Stimulated activated CD4-positive, alpha-beta T cell treated with anti-CD3 and anti-CD28 coated beads, Interleukin-1b, Interleukin-23, amount 100 ng/mL, for 24 hours (primary cell): ENCODE measurements around the gene RAB3IL1.

Experiments used
- DNase-seq, 4 experiments: peaks; one replicate each; pipeline ENCODE4 v3.0.0-alpha.2; 2020; ENCODE audit warnings: low read depth in 4 of 4, low spot score in 1 of 4

Gene RAB3IL1

GRCh38 chr11:61905801-61906521, 11.4 kb downstream of the RAB3IL1 start:
- no peak for DNase-seq

GRCh38 chr11:61905067-61905696, 12.2 kb downstream of the RAB3IL1 start:
- no peak for DNase-seq

GRCh38 chr11:61904539-61905048, 12.8 kb downstream of the RAB3IL1 start:
- no peak for DNase-seq

GRCh38 chr11:61903845-61904244, 13.5 kb downstream of the RAB3IL1 start:
- no peak for DNase-seq

DNA sequence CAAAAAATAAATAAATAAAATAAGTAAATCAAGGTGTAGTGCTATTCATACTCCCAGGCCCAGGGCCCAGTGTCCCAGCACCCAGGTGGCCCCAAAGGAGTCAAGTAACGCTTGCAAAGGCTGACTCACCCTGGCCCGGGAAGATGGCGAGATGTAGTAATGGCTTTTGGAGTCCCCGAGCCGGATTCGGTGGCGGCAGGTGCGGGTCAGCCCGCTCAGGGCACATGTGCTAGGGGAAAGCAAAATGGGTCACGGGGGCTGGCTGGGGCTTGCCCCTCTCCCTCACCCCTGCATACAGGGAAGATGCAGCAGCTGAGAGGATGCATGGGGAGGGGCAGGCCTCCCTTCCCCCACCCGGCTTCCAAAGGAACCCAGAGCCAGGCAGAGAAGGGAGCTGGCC, 15.1 kb downstream of the RAB3IL1 start:
- DNase-seq = no peak

DNA sequence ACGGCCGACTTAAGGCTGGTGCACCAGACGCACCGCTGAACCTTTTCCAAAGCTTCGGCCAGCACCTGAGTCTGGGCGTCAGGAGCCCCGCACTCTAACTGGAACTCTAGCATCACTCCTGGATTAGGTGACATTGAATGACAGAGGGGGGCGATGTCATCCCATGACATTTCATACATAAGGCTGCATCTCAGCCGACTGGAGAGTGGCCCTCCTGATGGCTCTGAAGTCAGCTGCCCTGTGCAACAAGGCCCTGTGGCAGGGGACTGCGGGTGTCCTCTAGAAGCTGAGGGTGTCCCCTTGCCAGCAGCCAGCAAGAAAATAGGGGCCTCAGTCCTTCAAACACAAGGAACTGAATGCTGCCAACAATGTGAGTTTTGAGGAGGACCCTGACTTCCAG, 16.0 kb downstream of the RAB3IL1 start:
- no peak for DNase-seq

DNA sequence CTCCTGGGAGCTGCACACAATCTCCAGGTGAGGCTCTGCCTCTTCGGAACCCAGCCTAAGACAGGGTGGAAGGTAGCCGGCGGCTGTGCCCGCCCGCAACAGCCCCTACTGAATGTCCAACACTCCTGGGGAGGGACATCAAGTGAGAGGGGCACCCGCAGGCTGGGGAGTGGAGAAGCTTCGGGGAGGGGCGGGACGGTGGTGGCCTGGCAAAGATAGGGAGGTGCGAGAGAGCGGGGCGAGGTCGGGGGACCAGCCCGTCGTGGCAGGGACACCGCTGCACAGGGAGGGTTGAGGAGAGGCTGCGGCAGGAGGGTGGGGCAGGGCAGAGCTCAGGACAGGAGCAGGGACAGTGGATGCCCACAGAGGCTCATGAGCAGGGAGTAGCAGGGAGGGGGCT, 17.1 kb downstream of the RAB3IL1 start:
- DNase-seq = no peak

DNA sequence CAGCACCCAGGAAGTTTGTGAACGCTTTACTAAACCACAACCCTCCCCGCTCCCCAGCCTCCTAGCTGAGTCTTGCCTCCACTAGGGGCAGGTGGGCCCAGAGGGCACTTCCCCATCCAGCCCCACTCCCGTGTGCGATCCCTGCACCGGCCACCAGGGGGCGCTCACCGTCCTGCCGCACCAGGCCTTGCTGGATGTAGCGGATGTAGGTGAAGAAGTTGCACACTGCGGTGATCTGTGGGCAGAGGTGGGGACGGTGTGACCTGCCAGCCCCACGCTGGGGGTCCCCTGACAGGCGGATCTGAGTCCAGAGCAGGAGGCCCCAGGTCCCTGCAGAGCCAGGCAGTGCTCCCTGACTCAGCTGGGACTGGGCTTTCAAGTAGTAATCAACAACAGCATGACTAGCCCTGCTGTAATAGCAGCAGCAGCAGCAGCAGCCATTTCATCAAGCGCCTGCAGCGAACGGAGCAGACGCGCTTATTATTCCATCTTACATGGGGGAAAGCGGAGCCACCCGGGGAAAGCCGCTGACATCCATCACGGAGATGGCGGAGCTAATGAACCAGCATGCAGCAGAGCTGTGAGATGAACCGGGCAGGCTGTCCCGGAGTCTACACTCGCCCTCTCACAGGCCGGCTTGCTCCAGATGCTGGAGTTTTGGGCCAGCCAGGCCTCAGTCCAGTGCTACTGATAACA, 18.1 kb downstream of the RAB3IL1 start:
- peak; percentile 81 to 97 (median 88) for DNase-seq

DNA sequence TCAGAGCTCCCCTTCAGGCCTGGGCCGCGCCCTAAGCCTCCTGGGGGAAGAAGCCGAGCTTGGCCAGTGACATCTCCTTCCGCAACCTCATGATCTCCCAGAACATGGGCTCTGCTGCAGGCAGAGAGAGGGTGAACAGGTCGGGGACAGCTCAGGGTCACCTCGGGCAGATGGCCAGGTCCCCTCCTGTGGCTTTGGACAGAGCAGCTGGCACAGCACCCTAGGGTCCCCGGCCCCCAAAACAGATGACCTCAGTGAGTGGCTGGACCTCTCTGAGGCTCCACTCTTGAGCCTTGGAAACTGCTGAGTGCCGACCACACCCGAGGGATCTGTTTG, 19.2 kb downstream of the RAB3IL1 start:
- no peak for DNase-seq

DNA sequence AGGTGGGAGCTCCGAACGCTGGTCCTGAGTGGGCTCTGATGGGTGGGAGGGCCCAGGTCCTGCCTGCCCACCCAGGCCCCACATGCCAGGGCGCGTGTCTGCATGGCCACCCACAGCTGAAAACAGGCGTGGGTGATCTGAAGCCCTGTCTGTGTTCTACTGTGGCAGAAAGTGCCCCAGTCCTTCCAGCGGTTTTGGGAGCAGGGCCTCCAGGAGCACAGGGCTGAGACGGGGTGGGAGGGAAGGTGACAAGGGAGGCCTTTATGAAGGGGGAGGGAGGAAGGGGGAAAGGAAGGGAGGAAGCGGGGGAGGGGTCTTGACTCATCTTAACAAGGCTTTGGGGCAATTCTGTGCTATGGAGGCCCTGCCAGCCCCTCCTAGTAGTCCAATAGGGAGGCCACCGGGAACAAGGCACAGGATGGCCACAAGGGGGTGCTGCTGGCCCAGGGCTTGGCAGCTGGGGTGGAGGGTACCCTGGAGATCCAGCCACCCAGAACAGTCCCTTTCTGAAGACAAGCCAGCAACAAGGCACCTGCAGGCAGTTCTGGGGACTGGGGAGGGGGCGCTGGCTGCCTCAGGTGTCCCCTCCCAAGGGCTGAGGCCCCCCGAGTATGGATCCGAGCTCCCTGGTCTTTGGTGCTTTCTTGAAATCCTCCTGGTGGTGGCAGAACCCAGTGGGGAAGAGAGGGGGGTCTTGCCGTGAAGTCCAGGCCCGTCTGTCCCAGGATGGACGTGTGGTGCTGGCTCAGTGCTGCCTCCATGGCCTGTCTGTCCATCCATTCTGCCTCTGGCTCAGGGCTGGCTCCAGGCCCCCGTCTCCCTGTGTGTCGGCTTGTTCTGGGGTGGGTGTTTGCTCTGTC, 19.7 kb downstream of the RAB3IL1 start:
- DNase-seq = peak; percentile 58 to 63 (median 62)

DNA sequence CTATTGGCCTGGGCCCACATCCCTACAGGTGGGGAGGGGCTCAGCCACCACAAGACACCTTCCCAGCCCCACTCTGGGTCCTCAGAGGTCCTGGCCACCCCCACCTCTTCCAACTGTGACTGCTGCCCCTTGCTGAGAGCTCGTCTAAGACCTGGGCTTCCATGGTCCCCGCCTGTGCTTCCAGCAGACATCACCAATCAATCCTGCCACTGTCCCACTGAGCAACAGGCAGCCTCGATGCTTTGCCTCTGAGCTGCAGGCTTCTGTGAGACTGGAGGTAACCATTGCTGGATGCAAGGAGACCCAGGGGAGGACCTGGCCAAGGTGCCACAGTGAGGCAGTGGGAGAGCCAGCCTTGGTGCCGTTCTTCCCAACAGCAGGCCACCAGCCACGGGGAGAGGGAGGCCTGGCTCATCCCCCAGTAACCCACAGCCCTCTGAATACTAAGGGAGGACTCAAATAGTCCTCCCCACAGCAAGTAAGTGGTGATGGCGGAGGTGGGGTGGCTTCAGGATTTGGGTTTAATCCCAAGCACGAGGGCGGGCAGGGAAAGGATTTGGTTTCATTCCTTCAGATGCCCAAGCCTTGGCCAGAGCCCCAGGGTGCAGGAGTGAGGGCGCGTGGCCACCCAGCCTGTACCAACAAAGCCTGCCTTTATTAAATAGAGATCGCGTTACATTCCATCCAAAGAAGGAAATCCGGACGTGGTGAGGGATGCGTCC, 20.5 kb downstream of the RAB3IL1 start:
- no peak for DNase-seq

DNA sequence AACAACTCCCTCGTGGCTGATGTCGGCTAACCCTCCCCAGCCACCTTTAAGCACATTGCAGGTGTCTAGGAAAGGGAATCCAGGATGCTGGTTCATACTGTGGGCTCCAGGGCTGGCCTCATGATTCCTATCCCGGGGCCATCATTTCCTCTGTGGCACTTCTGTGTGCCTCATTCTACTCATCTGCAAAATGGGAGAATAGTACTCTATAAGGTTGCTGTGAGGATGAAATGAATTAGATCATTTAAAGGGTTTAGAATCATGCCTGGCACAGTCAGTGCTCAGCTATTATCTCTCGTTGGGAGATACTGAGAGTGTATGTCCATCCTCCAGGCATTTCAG, 21.7 kb downstream of the RAB3IL1 start:
- DNase-seq = no peak

DNA sequence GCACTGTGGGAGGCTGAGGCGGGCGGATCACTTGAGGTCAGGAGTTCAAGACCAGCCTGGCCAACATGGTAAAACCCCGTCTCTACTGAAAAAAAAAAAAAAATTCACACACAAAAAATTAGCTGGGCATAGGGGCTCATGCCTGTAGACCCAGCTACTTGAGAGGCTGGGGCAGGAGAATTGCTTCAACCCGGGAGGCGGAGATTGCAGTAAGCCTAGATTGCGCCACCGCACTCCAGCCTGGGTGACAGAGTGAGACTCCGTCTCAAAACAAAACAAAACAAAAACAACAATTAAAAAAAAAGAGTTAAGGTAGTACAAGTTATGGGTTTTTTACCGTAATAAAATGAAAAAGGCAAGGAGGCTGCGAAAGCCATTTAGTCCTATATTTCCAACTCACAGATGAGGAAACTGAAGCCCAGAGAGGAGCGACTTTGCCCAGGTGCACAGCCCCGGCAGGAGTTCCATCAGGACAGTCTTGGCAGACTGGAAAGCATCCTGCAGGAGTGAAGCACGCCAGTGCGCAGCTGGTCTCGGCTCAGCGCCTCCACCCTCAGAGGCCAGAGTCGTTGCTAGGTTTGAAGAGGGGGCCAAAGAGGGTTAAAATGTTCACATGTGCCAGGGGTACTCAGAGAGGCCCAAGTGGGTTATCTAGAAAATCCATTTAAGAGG, 22.2 kb downstream of the RAB3IL1 start:
- DNase-seq = no peak

- DNase-seq = no peak
These were observed 23.4 kb downstream of the RAB3IL1 start for GRCh38 chr11:61893981-61894380.

DNA sequence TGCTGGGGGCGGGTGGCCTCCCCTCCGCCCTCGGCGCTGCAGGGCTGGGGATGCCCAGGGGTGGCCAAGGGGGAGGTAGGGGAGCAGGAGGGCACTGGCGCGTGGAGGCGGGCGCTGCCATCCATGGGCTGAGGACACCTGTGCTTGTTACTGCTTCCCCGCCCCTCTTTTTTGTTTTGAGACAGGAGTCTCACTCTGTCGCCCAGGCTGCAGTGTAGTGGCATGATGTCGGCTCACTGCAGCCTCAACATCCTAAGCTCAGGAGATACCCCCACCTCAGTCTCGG, 25.3 kb downstream of the RAB3IL1 start:
- DNase-seq = no peak

- DNase-seq = peak in 2 of 4 experiments; percentile 38 to 51
These were observed 25.9 kb downstream of the RAB3IL1 start, which contains the start of gene FADS3 for GRCh38 chr11:61891331-61892084. Gene FADS3, minus strand, starts transcription at chr11:61891545. Its CDS starts 164 bp downstream, at chr11:61891381.

DNA sequence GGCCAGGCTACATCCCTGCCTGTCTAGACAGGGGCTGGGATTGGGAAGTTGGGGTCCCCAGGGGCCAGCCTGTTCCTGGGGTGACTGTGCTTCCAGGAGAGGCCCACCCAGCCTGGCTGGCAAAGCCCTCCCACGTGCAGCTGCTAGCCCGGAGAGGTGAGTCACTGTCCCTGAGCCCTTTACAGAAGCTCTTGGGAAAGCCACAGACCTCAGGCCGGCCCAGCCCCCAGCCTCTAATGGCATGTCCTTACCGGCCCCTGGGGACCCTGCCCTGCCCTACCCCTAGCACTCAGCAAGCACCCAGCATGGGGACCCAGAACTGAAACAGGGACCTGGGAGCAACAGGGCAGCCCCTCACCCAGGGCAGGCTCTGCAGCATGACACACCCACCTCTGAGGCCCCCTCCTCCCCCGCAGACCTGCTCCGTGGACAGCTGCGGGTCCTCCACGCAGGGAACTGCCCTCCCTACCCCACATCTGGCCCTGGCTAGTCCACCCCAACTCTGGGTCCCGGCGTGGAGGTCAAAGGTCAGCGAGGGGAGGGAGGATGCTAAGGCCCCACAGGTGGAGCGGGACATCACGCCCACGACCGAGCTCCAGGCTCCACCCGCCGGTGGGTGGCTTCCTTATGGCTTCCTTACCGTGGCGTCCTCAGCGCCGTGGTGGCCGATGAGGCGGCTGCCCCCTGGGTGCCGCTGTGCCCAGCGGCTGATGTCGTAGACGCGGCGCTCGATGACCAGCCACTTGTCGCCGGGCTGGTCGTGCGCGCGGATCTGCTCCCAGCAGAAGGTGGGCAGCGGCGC, 26.6 kb downstream of the RAB3IL1 start:
- no peak for DNase-seq

DNA sequence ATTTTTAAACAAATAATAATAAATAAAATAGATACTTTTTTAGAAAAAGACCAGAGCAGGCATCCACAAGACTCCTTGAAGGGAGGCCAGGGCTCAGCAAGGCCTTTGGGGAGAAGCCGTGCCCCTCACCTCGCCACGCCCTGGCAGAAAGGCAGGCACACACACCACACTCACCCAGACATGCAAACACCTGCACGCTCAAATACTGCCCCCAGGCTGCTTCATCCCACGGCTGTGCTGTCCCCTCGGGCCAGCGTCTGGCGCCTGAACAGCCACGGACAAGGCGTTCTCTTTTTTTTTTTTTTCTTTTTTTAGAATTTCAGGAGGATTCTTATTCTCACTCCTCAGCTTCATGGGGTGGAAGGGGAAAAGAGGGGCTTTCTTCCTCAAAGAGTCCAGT, 27.5 kb downstream of the RAB3IL1 start:
- no peak for DNase-seq

DNA sequence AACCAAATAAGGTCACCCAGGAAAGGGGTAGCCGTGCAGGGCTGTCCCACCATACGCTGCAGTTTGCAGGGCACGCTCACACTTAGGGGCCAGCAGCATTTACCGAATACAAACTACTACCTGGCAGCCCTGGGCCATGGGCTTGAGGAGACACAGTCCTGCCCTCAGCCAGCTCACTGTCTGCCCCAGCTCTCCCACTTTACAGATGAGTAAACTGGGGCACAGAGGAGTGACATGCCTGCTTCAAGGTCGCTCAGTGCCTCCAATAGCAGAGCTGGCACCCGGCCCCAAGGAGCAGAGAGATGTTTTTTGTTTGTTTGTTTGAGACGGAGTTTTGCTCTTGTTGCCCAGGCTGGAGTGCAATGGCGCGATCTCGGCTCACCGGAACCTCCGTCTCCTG, 28.8 kb downstream of the RAB3IL1 start:
- no peak for DNase-seq
